K562 (cell line): ENCODE data around the gene CCDC141. TPM values are rescaled to one million over a fixed set of nuclear protein-coding genes. Genes with fewer than 3 reads are reported as not detected.

Experiments
- ATAC-seq: fragments of 200-7000 bp; cut with Tn5 transposase; 3 replicates; pipeline ENCODE4 v1.9.1; 2020; ENCODE audit warnings: moderate library complexity
- BruUV-seq: library from RNA; stranded (reverse); fragments of 400-500 nt; replicated peaks from 2 replicates; lab custom pipeline; 2021; lab: Mats Ljungman, UMichigan
- CTCF ChIA-PET: fragments of 300-600 bp; formaldehyde crosslinking; extraction: SDS; loops from one replicate; lab custom pipeline; 2021; ENCODE audit warnings: low intra/inter-chr PET ratio; lab: Yijun Ruan, JAX
- POLR2A ChIA-PET: fragments of 300-600, 350-650 bp; sonication (Branson Sonifier 250); formaldehyde crosslinking; extraction: SDS; loops from one replicate; lab custom pipeline; 2021; ENCODE audit warnings: antibody characterized with exemption, inconsistent platforms; lab: Yijun Ruan, JAX
- DNase-seq, 4 experiments: peaks; one replicate each; pipeline versions ENCODE4 v3.0.0 to v3.0.0-alpha.2; 2011 to 2018; ENCODE audit warnings: low spot score in 3 of 4, mixed read lengths in 3 of 4; ENCODE audit errors: extremely low read depth in 1 of 4
- FAIRE-seq: peaks from 2 replicates; lab custom pipeline; 2011; peaks lifted over from hg19 to GRCh38; lab: Jason Lieb, UNC
- H2AFZ ChIP-seq: 2 replicates; pipeline ENCODE4 v1.6.0; 2011; ENCODE audit warnings: low read depth, low read length, control low read depth, inconsistent platforms
- H3K27ac ChIP-seq: fragments of 200-600 bp; 3 replicates; pipeline ENCODE4 v1.8.0; 2011; ENCODE audit warnings: low read depth, mild to moderate bottlenecking, control low read depth, inconsistent platforms, low read length, moderate library complexity, mixed read lengths; ENCODE audit errors: extremely low read depth
- H3K27me3 ChIP-seq, 2 experiments: fragments of 300-600 bp in 1 of 2; 2 replicates in 1 of 2; 3 replicates in 1 of 2; pipeline versions ENCODE4 v1.6.0 to v1.8.0; 2011; ENCODE audit warnings: inconsistent platforms in 2 of 2, low read length in 2 of 2, mild to moderate bottlenecking in 1 of 2, mixed read lengths in 1 of 2, moderate library complexity in 1 of 2; ENCODE audit not compliant: control insufficient read depth in 2 of 2, insufficient read depth in 2 of 2
- H3K36me3 ChIP-seq: fragments of 300-600 bp; 3 replicates; pipeline ENCODE4 v1.8.0; 2011; ENCODE audit warnings: mild to moderate bottlenecking, low read length, inconsistent platforms; ENCODE audit not compliant: control insufficient read depth, insufficient read depth
- H3K4me1 ChIP-seq, 2 experiments: fragments of 200-600 bp in 1 of 2; replicated peaks in 1 of 2; 2 replicates in 1 of 2; 3 replicates in 1 of 2; pipeline versions ENCODE4 v1.5.1 to v1.8.0; 2011; ENCODE audit warnings: inconsistent platforms in 2 of 2, low read length in 2 of 2, mild to moderate bottlenecking in 1 of 2, mixed read lengths in 1 of 2, moderate library complexity in 1 of 2; ENCODE audit not compliant: control insufficient read depth in 2 of 2, insufficient read depth in 2 of 2
- H3K4me2 ChIP-seq: 2 replicates; pipeline ENCODE4 v1.6.1; 2011; ENCODE audit warnings: low read length, control low read depth, inconsistent platforms, mixed read lengths; ENCODE audit not compliant: insufficient read depth
- H3K4me3 ChIP-seq: fragments of 200-600 bp; sonication (generic), shearing (Covaris generic); 2 replicates; pipeline ENCODE4 v1.5.1; 2016; ENCODE audit warnings: control low read depth, inconsistent platforms
- H3K79me2 ChIP-seq: fragments of 200-600 bp; 3 replicates; pipeline ENCODE4 v1.8.0; 2011; ENCODE audit warnings: low read length, inconsistent platforms; ENCODE audit not compliant: control insufficient read depth, insufficient read depth
- H3K9ac ChIP-seq, 2 experiments: 2 replicates each; pipeline versions ENCODE4 v1.6.0 to v1.6.1; 2011; ENCODE audit warnings: low read depth in 2 of 2, low read length in 2 of 2, control low read depth in 1 of 2, inconsistent platforms in 1 of 2, mild to moderate bottlenecking in 1 of 2, mixed read lengths in 1 of 2; ENCODE audit not compliant: insufficient read depth in 1 of 2
- H3K9me1 ChIP-seq: one replicate; pipeline ENCODE4 v1.6.0; 2011; ENCODE audit warnings: inconsistent platforms, mild to moderate bottlenecking, low read length, moderate library complexity; ENCODE audit not compliant: control insufficient read depth, insufficient read depth
- H3K9me3 ChIP-seq: replicated peaks from 2 replicates; pipeline ENCODE4 v1.5.1; 2011; ENCODE audit warnings: low read depth, low read length, inconsistent platforms; ENCODE audit not compliant: control insufficient read depth, insufficient read depth
- H4K20me1 ChIP-seq: replicated peaks from 2 replicates; pipeline ENCODE4 v1.6.1; 2011; ENCODE audit warnings: low read length, inconsistent platforms, mixed read lengths; ENCODE audit not compliant: control insufficient read depth, insufficient read depth
- ADNP ChIP-seq: fragments of 200-800 bp; sonication (Bioruptor generic); IDR thresholded peaks from 2 replicates; pipeline ENCODE4 v1.6.1; 2016; ENCODE audit warnings: missing genetic modification characterization, missing compliant biosample characterization
- ATF4 ChIP-seq: fragments of 450-650 bp; formaldehyde crosslinking; IDR thresholded peaks from 2 replicates; pipeline ENCODE4 v1.4.0; 2022; ENCODE audit warnings: mild to moderate bottlenecking, moderate library complexity
- BRD4 ChIP-seq: fragments of 200-600 bp; sonication (generic); IDR thresholded peaks from 2 replicates; pipeline ENCODE4 v1.6.1; 2017; ENCODE audit warnings: inconsistent platforms
- CCNT2 ChIP-seq: IDR thresholded peaks from 2 replicates; pipeline ENCODE4 v1.6.1; 2011; ENCODE audit warnings: borderline replicate concordance, low read depth, mild to moderate bottlenecking, moderate library complexity, mixed read lengths, low read length; ENCODE audit not compliant: insufficient read length; ENCODE audit errors: extremely low read depth
- CTBP1 ChIP-seq: fragments of 450-650 bp; IDR thresholded peaks from 2 replicates; pipeline ENCODE4 v1.6.1; 2016; ENCODE audit warnings: borderline replicate concordance
- DDX20 ChIP-seq: fragments of 450-650 bp; IDR thresholded peaks from 2 replicates; pipeline ENCODE4 v1.6.1; 2016; ENCODE audit warnings: missing genetic modification characterization, low read depth, mild to moderate bottlenecking, missing compliant biosample characterization, moderate library complexity
- JUNB ChIP-seq: fragments of 450-650 bp; formaldehyde crosslinking; conservative IDR thresholded peaks from 2 replicates; pipeline ENCODE4 v1.4.0; 2020; ENCODE audit warnings: mild to moderate bottlenecking
- KAT7 ChIP-seq: sonication (generic); formaldehyde crosslinking; IDR thresholded peaks from 2 replicates; pipeline ENCODE4 v1.8.0; 2022; ENCODE audit warnings: missing genetic modification reagents, mild to moderate bottlenecking, borderline replicate concordance
- L3MBTL2 ChIP-seq: fragments of 450-650 bp; IDR thresholded peaks from 2 replicates; pipeline ENCODE4 v1.6.1; 2016; ENCODE audit warnings: mild to moderate bottlenecking, moderate library complexity
- MAFG ChIP-seq: fragments of 450-650 bp; conservative IDR thresholded peaks from 2 replicates; pipeline ENCODE4 v1.6.1; 2016; ENCODE audit warnings: missing genetic modification characterization, missing compliant biosample characterization
- MECOM ChIP-seq: fragments of 250-450 bp; sonication (Bioruptor Pico); IDR thresholded peaks from 2 replicates; pipeline ENCODE4 v1.8.0; 2022; ENCODE audit warnings: inconsistent platforms
- NFE2 ChIP-seq: IDR thresholded peaks from 2 replicates; pipeline ENCODE4 v1.6.1; 2014; ENCODE audit warnings: antibody characterized with exemption, low read depth
- POLR2AphosphoS5 ChIP-seq: IDR thresholded peaks from 2 replicates; pipeline ENCODE4 v1.6.1; 2011; ENCODE audit warnings: mild to moderate bottlenecking, low read depth, low read length, moderate library complexity; ENCODE audit not compliant: control insufficient read depth, insufficient read depth
- POLR2B ChIP-seq: fragments of 450-650 bp; IDR thresholded peaks from 2 replicates; pipeline ENCODE4 v1.6.1; 2018; ENCODE audit warnings: low read depth; ENCODE audit not compliant: partially characterized antibody
- POLR3A ChIP-seq: IDR thresholded peaks from 2 replicates; pipeline ENCODE4 v1.6.1; 2011; ENCODE audit warnings: borderline replicate concordance, mild to moderate bottlenecking, moderate library complexity; ENCODE audit not compliant: insufficient read length, insufficient read depth; ENCODE audit errors: extremely low read depth
- SAP30 ChIP-seq: fragments of 200-600 bp; sonication (generic); IDR thresholded peaks from 2 replicates; pipeline ENCODE4 v1.6.1; 2012; ENCODE audit warnings: borderline replicate concordance, low read depth, mild to moderate bottlenecking, moderate library complexity, low read length, control low read depth, inconsistent platforms; ENCODE audit not compliant: insufficient read depth, poor library complexity, severe bottlenecking
- SMARCA4 ChIP-seq: fragments of 450-650 bp; IDR thresholded peaks from 2 replicates; pipeline ENCODE4 v1.6.1; 2016
- SMARCA5 ChIP-seq: fragments of 450-650 bp; IDR thresholded peaks from 2 replicates; pipeline ENCODE4 v1.6.1; 2016
- SOX6 ChIP-seq: fragments of 450-650 bp; IDR thresholded peaks from 2 replicates; pipeline ENCODE4 v1.6.1; 2014; ENCODE audit warnings: mild to moderate bottlenecking
- TEAD2 ChIP-seq: fragments of 450-650 bp; IDR thresholded peaks from 2 replicates; pipeline ENCODE4 v1.6.1; 2016; ENCODE audit warnings: missing genetic modification characterization, control low read depth, missing compliant biosample characterization
- ZNF143 ChIP-seq: sonication (generic); formaldehyde crosslinking; IDR thresholded peaks from 2 replicates; pipeline ENCODE4 v1.9.0; 2022; ENCODE audit warnings: mild to moderate bottlenecking, missing genetic modification reagents
- ZNF280A ChIP-seq: fragments of 450-650 bp; IDR thresholded peaks from 2 replicates; pipeline ENCODE4 v1.6.1; 2018; ENCODE audit warnings: mild to moderate bottlenecking, low read depth; ENCODE audit not compliant: partially characterized antibody
- ZNF316 ChIP-seq: fragments of 450-650 bp; IDR thresholded peaks from 2 replicates; pipeline ENCODE4 v1.6.1; 2016
- WGBS: fragments of 100-300 bp; shearing (Covaris generic); methylation state at CpG from one replicate; pipeline ENCODE4 v1.1.6; 2016; ENCODE audit warnings: low coverage, mixed read lengths; ENCODE audit not compliant: insufficient coverage; ENCODE audit errors: missing lambda C conversion rate; 5-methylcytosine and 5-hydroxymethylcytosine counted together
- in situ Hi-C: fragments of 300-500 bp; cut with MboI; formaldehyde crosslinking; loops from 4 replicates; pipeline ENCODE4 v1.15.0; 2018; ENCODE audit warnings: inconsistent platforms, mixed read lengths
- intact Hi-C: fragments of 100-400 bp; cut with micrococcal nuclease; formaldehyde crosslinking; loops from 2 replicates; pipeline ENCODE4 v1.14.2; 2022
- polyA plus RNA-seq, 8 experiments: library from polyadenylated mRNA; depleted of rRNA in 4 of 8; stranded (reverse) in 5 of 8; unstranded in 3 of 8; fragments of >200 nt; fragmentation: Nextera tagmentation in 2 of 8; fragmentation: Illumina TruSeq in 1 of 8; extraction: Ambion mirVana in 2 of 8; extraction: Trizol in 1 of 8; gene quantifications; 2 replicates each; pipeline versions ENCODE4 v1.2.1 to v1.2.3, GENCODE V29; 2011 to 2014; ENCODE audit warnings: inconsistent platforms in 1 of 8, missing spikeins in 1 of 8
- total RNA-seq, 7 experiments: library from RNA; depleted of rRNA in 6 of 7; stranded (reverse); fragments of >200 nt in 6 of 7; fragmentation: Illumina TruSeq in 2 of 7; extraction: Trizol in 2 of 7; gene quantifications; 2 replicates each; pipeline versions ENCODE4 v1.2.1 to v1.2.3, GENCODE V29; 2011 to 2021; ENCODE audit warnings: low replicate concordance in 1 of 7

The CCDC141 gene
- total and polyA plus RNA-seq, 9 of the 15 experiments (the other 6 are each of a cell fraction or from before 2014, with no cell fraction given): 0.09 TPM; not detected in 8

DNA sequence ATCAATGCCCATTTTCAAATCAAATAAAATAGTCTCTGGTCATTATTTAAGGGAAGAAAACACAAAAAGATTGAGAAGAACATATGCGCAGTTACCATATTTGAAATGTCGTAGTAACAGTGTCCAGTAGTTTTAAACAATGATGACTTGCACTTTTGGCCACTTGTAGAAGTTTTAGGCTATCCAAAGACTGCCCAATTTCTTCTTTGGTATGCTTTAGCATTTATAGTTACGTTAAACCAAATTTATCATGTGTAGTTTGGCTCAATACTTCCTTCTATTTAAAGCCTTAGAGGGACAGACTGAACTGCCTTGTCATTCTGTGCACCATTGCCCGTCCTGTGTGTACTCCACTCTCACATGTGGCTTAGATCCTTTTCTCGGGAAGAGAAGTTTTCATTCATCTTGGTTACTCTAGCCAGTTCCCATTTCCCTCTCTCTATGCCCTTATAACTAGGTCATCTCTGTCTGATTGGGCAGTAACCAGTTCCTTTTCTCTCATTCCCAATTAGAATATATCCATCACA, 157.9 kb downstream of the CCDC141 start:
- no peak for FAIRE-seq
- intact Hi-C loops: loop anchor here (2.0 to 5.0 kb wide), 3 partner anchors 129 to 860 kb away; no protein-coding TSS in a partner anchor
- no peaks in the 10 kb centered on the region for H3K9me3 ChIP-seq
- in situ Hi-C loops: no loop called here
- no peaks in the 10 kb centered on the region; the same call in 1 of the 2 replicates for H4K20me1 ChIP-seq
- ATAC-seq: no peak
- ChIA-PET POLR2A (no interaction called here), CTCF (interaction anchor here (0.6 to 1.5 kb wide), 4 partner anchors 22 to 860 kb away, joined by 3 to 5 read pairs (median 4); no protein-coding TSS in a partner anchor)
- no peaks in the 10 kb centered on the region for H3K36me3 ChIP-seq
- H3K27me3 ChIP-seq: no peaks in the 10 kb centered on the region
- no peaks in the 10 kb centered on the region for H3K4me1 ChIP-seq
- H3K9ac ChIP-seq: no peak overlapping the region
- H3K79me2 ChIP-seq: no peaks in the 10 kb centered on the region
- 5% methylated on average over 5 of the region's 5 CpGs for WGBS
- H3K4me2 ChIP-seq: no peak overlapping the region
- BruUV-seq: no TSS peak
- H3K9me1 ChIP-seq: no peaks in the 10 kb centered on the region
- DNase-seq: no peak
- no peak overlapping the region for H3K27ac ChIP-seq
- H2AFZ ChIP-seq: no peak overlapping the region
- H3K4me3 ChIP-seq: no peak overlapping the region
- TF ChIP-seq SMARCA4 (no peak), CCNT2 (no peak), CTBP1 (no peak), MECOM (CRISPR knock-in tag) (no peak), POLR2AphosphoS5 (no peak), KAT7 (CRISPR knock-in tag) (no peak), ZNF280A (no peak), ADNP (tag) (no peak), NFE2 (peak; percentile 38; the same call in 1 of the 2 replicates), SMARCA5 (no peak), TEAD2 (no peak), ATF4 (CRISPR knock-in tag) (no peak), JUNB (CRISPR knock-in tag) (no peak), ZNF143 (CRISPR knock-in tag) (no peak), MAFG (tag) (peak; percentile 76), L3MBTL2 (no peak), SAP30 (no peak), DDX20 (tag) (no peak), POLR3A (no peak), POLR2B (no peak), SOX6 (no peak), ZNF316 (peak; percentile 64), BRD4 (no peak)
